NAMALWA (cell line): Measurements from ENCODE around the gene TOP2B.

Experiments
- DNase-seq: peaks from one replicate; pipeline ENCODE4 v3.0.0-alpha.2; 2015; ENCODE audit warnings: low spot score

TOP2B gene

GRCh38 chr3:25558121-25558520, 106.6 kb downstream of the TOP2B start:
- DNase-seq, result no peak

- no peak for DNase-seq
These were observed 107.0 kb downstream of the TOP2B start for GRCh38 chr3:25557694-25558093.

DNA sequence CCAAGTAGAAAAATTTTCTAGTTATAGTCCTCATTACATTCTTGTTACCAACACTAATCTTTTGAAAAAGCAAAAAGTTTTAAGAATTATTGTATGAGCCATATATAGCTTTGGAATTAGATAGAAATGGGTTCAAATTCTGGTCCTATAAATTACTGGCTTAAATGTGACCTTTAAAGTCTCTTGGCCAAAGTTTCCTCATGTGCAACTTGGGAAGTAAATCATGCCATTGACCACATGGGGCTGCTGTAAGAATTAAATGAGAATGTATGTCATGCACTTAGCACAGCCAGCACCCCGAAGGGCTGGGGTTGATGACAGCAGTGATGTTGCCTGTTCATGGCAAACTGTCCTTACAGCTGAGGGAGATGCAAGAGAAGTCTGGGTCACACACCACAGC, 108.3 kb downstream of the TOP2B start:
- peak; percentile 9 for DNase-seq

DNA sequence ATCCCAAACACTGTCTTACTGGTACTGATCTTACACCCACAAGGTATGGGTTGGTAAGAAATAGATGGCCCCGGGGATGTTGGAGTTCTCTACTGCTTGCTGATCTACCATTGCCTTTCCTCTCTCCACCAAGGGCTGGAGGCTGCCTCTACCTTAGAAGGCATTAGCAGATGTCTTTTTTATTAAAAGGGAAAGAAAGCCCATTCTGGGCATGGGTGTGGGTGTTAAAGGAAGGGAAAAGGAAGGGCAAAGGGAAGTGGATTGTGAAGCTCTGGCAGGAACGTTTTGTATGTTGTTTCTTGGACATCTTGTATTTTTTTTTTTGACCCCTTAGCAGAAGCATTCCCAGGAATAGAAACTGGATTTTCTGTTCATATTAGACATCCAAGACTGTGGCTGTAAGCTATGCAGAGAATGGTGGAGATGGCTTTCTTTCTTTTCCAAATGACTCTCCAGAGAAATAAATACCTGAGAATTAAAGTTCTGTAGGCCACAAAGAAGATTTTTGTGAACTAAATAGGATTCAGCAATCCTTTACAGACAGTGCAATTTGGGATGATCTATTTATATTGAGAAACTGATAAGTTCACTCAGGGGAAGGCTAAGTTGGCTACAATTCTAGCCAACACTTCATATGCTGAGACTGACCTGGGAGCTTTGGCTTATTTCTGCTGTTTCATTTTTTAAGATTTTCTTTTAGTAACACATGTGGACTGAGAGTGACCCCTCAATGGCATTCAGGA, 108.8 kb downstream of the TOP2B start:
- DNase-seq, result no peak

- no peak for DNase-seq
These were observed 110.3 kb downstream of the TOP2B start for GRCh38 chr3:25554376-25554775.

- no peak for DNase-seq
These were observed 112.5 kb downstream of the TOP2B start for GRCh38 chr3:25552251-25552650.

- DNase-seq, result no peak
These were observed 115.9 kb downstream of the TOP2B start for GRCh38 chr3:25548836-25549235.

- no peak for DNase-seq
These were observed 116.6 kb downstream of the TOP2B start for GRCh38 chr3:25547943-25548674.
